Measurements from ENCODE around the gene DPH7. TPM values are rescaled to one million over a fixed set of nuclear protein-coding genes. Genes with fewer than 3 reads are reported as not detected.

Gene DPH7
- total RNA-seq, 6 experiments from 2014 or later = 9.2 to 17.8 (median 11.8) TPM

- no peaks in the 10 kb centered on the region for H3K9me3 ChIP-seq
- TF ChIP-seq POLR2A (IDR thresholded peaks at IDR 0.05) = no peak
- no peak for TF ChIP-seq CTCF (IDR thresholded peaks at IDR 0.05)
- H3K36me3 ChIP-seq = peaks cover 0 to 19% (median 0%) of the 10 kb centered on the region in 4 donors
- H3K4me1 ChIP-seq = peaks cover 0 to 9% (median 0%) of the 10 kb centered on the region in 4 donors
- ATAC-seq = no peak
- intact Hi-C loops (cut with DNase I) = no loop called here
- no peaks in the 10 kb centered on the region for H3K27me3 ChIP-seq
- H3K4me3 ChIP-seq = no peak overlapping the region
- no peak overlapping the region for H3K27ac ChIP-seq
- no peak for DNase-seq
- WGBS (ENCODE audit: insufficient coverage, low coverage, low lambda C conversion rate, missing lambda C conversion rate) = 89% methylated on average over 10 of the region's 10 CpGs
Observed at GRCh38 chr9:137564134-137564533, 14.6 kb downstream of the DPH7 start.

- intact Hi-C loops (cut with DNase I) = no loop called here
- Histone ChIP-seq H3K4me3 (no peak overlapping the region), H3K4me1 (peaks cover 0 to 10% (median 0%) of the 10 kb centered on the region in 4 donors), H3K36me3 (peaks cover 0 to 35% (median 7%) of the 10 kb centered on the region in 4 donors), H3K9me3 (no peaks in the 10 kb centered on the region), H3K27ac (no peak overlapping the region), H3K27me3 (no peaks in the 10 kb centered on the region)
- no peak for ATAC-seq
- no peak for DNase-seq
- no peak for TF ChIP-seq CTCF (IDR thresholded peaks at IDR 0.05)
- TF ChIP-seq POLR2A (IDR thresholded peaks at IDR 0.05) = no peak
- WGBS (ENCODE audit: insufficient coverage, low coverage, low lambda C conversion rate, missing lambda C conversion rate) = 94% methylated on average over 4 of the region's 4 CpGs
Observed at GRCh38 chr9:137558127-137558526, 20.6 kb downstream of the DPH7 start.

- Histone ChIP-seq H3K9me3 (no peaks in the 10 kb centered on the region), H3K4me1 (peaks cover 0 to 14% (median 3%) of the 10 kb centered on the region in 4 donors), H3K27ac (no peak overlapping the region), H3K4me3 (no peak overlapping the region), H3K27me3 (no peaks in the 10 kb centered on the region), H3K36me3 (peaks cover 0 to 29% (median 7%) of the 10 kb centered on the region in 4 donors)
- TF ChIP-seq CTCF (IDR thresholded peaks at IDR 0.05) (no peak), POLR2A (IDR thresholded peaks at IDR 0.05) (no peak)
- 42% methylated on average over 5 of the region's 24 CpGs for WGBS (ENCODE audit: insufficient coverage, low coverage, low lambda C conversion rate, missing lambda C conversion rate)
- DNase-seq (peak in 1 of 3 donors; percentile 84), ATAC-seq (peak in 2 of 4 donors; percentile 10 to 19)
- intact Hi-C loops (cut with DNase I) = no loop called here
Observed at GRCh38 chr9:137556069-137556838, 22.5 kb downstream of the DPH7 start.

- intact Hi-C loops (cut with DNase I) = no loop called here
- DNase-seq = no peak
- TF ChIP-seq CTCF (IDR thresholded peaks at IDR 0.05) = no peak
- Histone ChIP-seq H3K36me3 (peaks cover 0 to 29% (median 7%) of the 10 kb centered on the region in 4 donors), H3K27me3 (no peaks in the 10 kb centered on the region), H3K27ac (no peak overlapping the region), H3K4me3 (no peak overlapping the region), H3K9me3 (no peaks in the 10 kb centered on the region), H3K4me1 (peaks cover 0 to 9% (median 3%) of the 10 kb centered on the region in 4 donors)
- 83% methylated on average over 2 of the region's 10 CpGs for WGBS (ENCODE audit: insufficient coverage, low coverage, low lambda C conversion rate, missing lambda C conversion rate)
- no peak for ATAC-seq
Observed at GRCh38 chr9:137555179-137555578, 23.5 kb downstream of the DPH7 start.
